Naive thymus-derived CD4-positive, alpha-beta T cell (primary cell): ENCODE data around the gene ZNF32. TPM values are rescaled to one million over a fixed set of nuclear protein-coding genes. Genes with fewer than 3 reads are reported as not detected.
A peak's percentile ranks its signal among the peaks of the same experiment; 100 is the strongest.

ENCODE experiments used
- ATAC-seq: fragments of 150-1000 bp; cut with Tn5 transposase; 2 replicates; pipeline ENCODE4 v1.10.0; 2021; ENCODE audit warnings: mild to moderate bottlenecking, moderate library complexity
- CTCF ChIA-PET: fragments of 350-600 bp; sonication (Branson Sonifier 250); formaldehyde crosslinking; loops from one replicate; lab custom pipeline; 2021; ENCODE audit warnings: antibody characterized with exemption; lab: Charles Lee
- POLR2A ChIA-PET: fragments of 350-600 bp; sonication (Branson Sonifier 250); formaldehyde crosslinking; loops from one replicate; lab custom pipeline; 2021; ENCODE audit warnings: antibody characterized with exemption, inconsistent platforms; lab: Charles Lee
- DNase-seq, 9 donors: peaks; one replicate each; pipeline versions ENCODE4 v3.0.0 to v3.0.0-alpha.2; 2020 to 2022; ENCODE audit warnings: mixed read lengths in 1 of 9
- H3K27ac ChIP-seq: one replicate; pipeline ENCODE4 v1.7.0; 2013; ENCODE audit warnings: mild to moderate bottlenecking, low read depth, low read length, moderate library complexity
- H3K27me3 ChIP-seq, 2 donors: one replicate each; pipeline ENCODE4 v1.7.0; 2013; ENCODE audit warnings: low read length in 2 of 2, mild to moderate bottlenecking in 2 of 2, moderate library complexity in 2 of 2; ENCODE audit not compliant: control insufficient read depth in 2 of 2, insufficient read depth in 2 of 2
- H3K36me3 ChIP-seq, 3 experiments: 1 replicate in 2 of 3; 2 replicates in 1 of 3; pipeline ENCODE4 v1.7.0; 2013; ENCODE audit warnings: low read length in 3 of 3, mild to moderate bottlenecking in 3 of 3, moderate library complexity in 1 of 3; ENCODE audit not compliant: insufficient read depth in 3 of 3, control insufficient read depth in 2 of 3
- H3K4me1 ChIP-seq, 2 donors: one replicate each; pipeline ENCODE4 v1.7.0; 2013; ENCODE audit warnings: low read length in 2 of 2, mild to moderate bottlenecking in 2 of 2, moderate library complexity in 1 of 2; ENCODE audit not compliant: control insufficient read depth in 2 of 2, insufficient read depth in 2 of 2
- H3K4me3 ChIP-seq: 2 replicates; pipeline ENCODE4 v1.7.0; 2013; ENCODE audit warnings: mild to moderate bottlenecking, low read length
- H3K9me3 ChIP-seq, 3 experiments: 1 replicate in 2 of 3; 2 replicates in 1 of 3; pipeline ENCODE4 v1.7.0; 2013; ENCODE audit warnings: low read length in 3 of 3; ENCODE audit not compliant: control insufficient read depth in 2 of 3
- H3K27ac Mint-ChIP-seq, 9 donors: one replicate each; pipeline ENCODE4 v1.8.0; 2020 to 2022; ENCODE audit warnings: mixed read lengths in 9 of 9, mild to moderate bottlenecking in 8 of 9, moderate library complexity in 5 of 9, inconsistent platforms in 2 of 9
- H3K27me3 Mint-ChIP-seq, 5 donors: one replicate each; pipeline ENCODE4 v1.8.0; 2021 to 2022; ENCODE audit warnings: mixed read lengths in 5 of 5, mild to moderate bottlenecking in 1 of 5
- H3K36me3 Mint-ChIP-seq, 5 donors: one replicate each; pipeline ENCODE4 v1.8.0; 2020 to 2022; ENCODE audit warnings: mixed read lengths in 5 of 5, mild to moderate bottlenecking in 3 of 5, inconsistent platforms in 1 of 5
- H3K4me1 Mint-ChIP-seq, 7 donors: one replicate each; pipeline ENCODE4 v1.8.0; 2020 to 2022; ENCODE audit warnings: mixed read lengths in 7 of 7, mild to moderate bottlenecking in 3 of 7, inconsistent platforms in 1 of 7
- H3K4me3 Mint-ChIP-seq, 10 donors: one replicate each; pipeline ENCODE4 v1.8.0; 2020 to 2022; ENCODE audit warnings: mild to moderate bottlenecking in 10 of 10, mixed read lengths in 10 of 10, moderate library complexity in 6 of 10, inconsistent platforms in 2 of 10
- H3K9me3 Mint-ChIP-seq, 11 donors: one replicate each; pipeline ENCODE4 v1.8.0; 2020 to 2022; ENCODE audit warnings: mixed read lengths in 11 of 11, mild to moderate bottlenecking in 4 of 11, inconsistent platforms in 1 of 11, moderate library complexity in 1 of 11
- intact Hi-C, 2 donors: fragments of 100-400 bp; cut with micrococcal nuclease; formaldehyde crosslinking; loops; one replicate each; pipeline ENCODE4 v1.15.1; 2023
- polyA plus RNA-seq, 2 donors: library from polyadenylated mRNA; unstranded; fragments of 300-500 nt; fragmentation: Illumina TruSeq; gene quantifications; one replicate each; pipeline ENCODE4 v1.2.3, GENCODE V29; 2021
- total RNA-seq, 6 experiments: library from RNA in 5 of 6; stranded (reverse) in 5 of 6; gene quantifications; 1 replicate in 5 of 6; 2 replicates in 1 of 6; pipeline ENCODE4 v1.2.3 and lab custom pipeline; 2021 to 2026

ZNF32 gene
- total and polyA plus RNA-seq, 7 experiments from 2014 or later: 19.3 to 98.8 (median 44.4) TPM

DNA sequence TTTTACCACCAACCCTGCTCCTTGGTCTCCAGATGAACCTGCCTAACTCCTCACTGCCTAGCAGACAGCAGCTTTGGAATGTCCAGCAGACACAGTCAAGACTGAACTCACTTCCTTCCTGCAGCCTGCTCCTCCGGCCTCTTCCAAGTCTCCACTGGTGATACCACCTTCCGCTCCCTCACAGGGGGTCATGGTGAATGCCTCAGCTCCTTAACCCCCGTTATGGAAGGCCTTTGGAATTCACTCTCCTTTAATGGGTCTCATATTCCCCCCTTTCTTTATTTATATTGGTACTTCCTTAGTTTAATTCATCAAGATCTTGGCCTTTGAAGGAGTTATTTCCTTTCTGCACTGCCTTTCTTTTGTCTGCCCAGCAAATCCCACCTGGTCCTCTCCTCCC, 44.9 kb upstream of the ZNF32 start:
- CTCF ChIA-PET: no interaction called here

GRCh38 chr10:43692051-43692825, 43.6 kb upstream of the ZNF32 start:
- H3K4me3 ChIP-seq: no peak overlapping the region
- H3K27ac ChIP-seq: no peak overlapping the region
- Mint-ChIP-seq H3K27me3 (peaks cover 8 to 27% (median 17%) of the 10 kb centered on the region in 5 donors), H3K36me3 (no peaks in the 10 kb centered on the region), H3K4me3 (no peak overlapping the region), H3K4me1 (peaks cover 0 to 10% (median 6%) of the 10 kb centered on the region in 7 donors), H3K27ac (no peak overlapping the region), H3K9me3 (no peaks in the 10 kb centered on the region)
- intact Hi-C loops: loop anchor here in 1 of 2 donors (10.0 kb wide), 1 partner anchor 133 kb away; no protein-coding TSS in a partner anchor
- ATAC-seq (no peak), DNase-seq (no peak)
- ChIA-PET CTCF (interaction anchor here (0.6 to 0.7 kb wide), 2 partner anchors 40 to 491 kb away, joined by 3 to 4 read pairs; no protein-coding TSS in a partner anchor), POLR2A (no interaction called here)
- no peaks in the 10 kb centered on the region for H3K36me3 ChIP-seq
- H3K9me3 ChIP-seq: no peaks in the 10 kb centered on the region
- no peaks in the 10 kb centered on the region for H3K27me3 ChIP-seq
- no peaks in the 10 kb centered on the region for H3K4me1 ChIP-seq

More for the DNA sequence above, 44.9 kb upstream of the ZNF32 start:
- H3K4me1 Mint-ChIP-seq: peaks cover 0 to 10% (median 6%) of the 10 kb centered on the region in 7 donors
- POLR2A ChIA-PET: no interaction called here
- ATAC-seq (no peak), DNase-seq (no peak)
- H3K36me3 Mint-ChIP-seq: no peaks in the 10 kb centered on the region
- intact Hi-C loops: loop anchor here in 1 of 2 donors (10.0 kb wide), 1 partner anchor 131 kb away; no protein-coding TSS in a partner anchor
- no peak overlapping the region for H3K4me3 ChIP-seq
- no peak overlapping the region for H3K4me3 Mint-ChIP-seq
- H3K9me3 Mint-ChIP-seq: no peaks in the 10 kb centered on the region
- H3K27ac Mint-ChIP-seq: no peak overlapping the region
- no peaks in the 10 kb centered on the region for H3K4me1 ChIP-seq
- H3K27me3 Mint-ChIP-seq: peaks cover 8 to 24% (median 17%) of the 10 kb centered on the region in 5 donors
- H3K9me3 ChIP-seq: no peaks in the 10 kb centered on the region
- H3K36me3 ChIP-seq: no peaks in the 10 kb centered on the region
- H3K27ac ChIP-seq: no peak overlapping the region
- H3K27me3 ChIP-seq: no peaks in the 10 kb centered on the region

- no peaks in the 10 kb centered on the region for H3K4me1 ChIP-seq
- intact Hi-C loops: loop anchor here (2.0 to 10.0 kb wide), 3 partner anchors 43 to 133 kb away; partner anchors contain the start of gene ZNF32 (in 1 of the 2)
- no peaks in the 10 kb centered on the region for H3K9me3 Mint-ChIP-seq
- peak overlapping the region in 4 of 10 donors; percentile 6 to 93 (median 50) for H3K4me3 Mint-ChIP-seq
- H3K27me3 Mint-ChIP-seq: peaks cover 8 to 27% (median 17%) of the 10 kb centered on the region in 5 donors
- no peaks in the 10 kb centered on the region for H3K36me3 Mint-ChIP-seq
- POLR2A ChIA-PET: no interaction called here
- no peak overlapping the region for H3K27ac ChIP-seq
- ATAC-seq: no peak
- no peaks in the 10 kb centered on the region for H3K27me3 ChIP-seq
- H3K4me3 ChIP-seq: no peak overlapping the region
- H3K9me3 ChIP-seq: no peaks in the 10 kb centered on the region
- no peak overlapping the region for H3K27ac Mint-ChIP-seq
- H3K4me1 Mint-ChIP-seq: peaks cover 0 to 10% (median 6%) of the 10 kb centered on the region in 7 donors
- no peak for DNase-seq
- no peaks in the 10 kb centered on the region for H3K36me3 ChIP-seq
- CTCF ChIA-PET: interaction anchor here (0.6 to 1.2 kb wide), 2 partner anchors 55 to 617 kb away, joined by 3 to 4 read pairs; no protein-coding TSS in a partner anchor
These were observed 42.8 kb upstream of the ZNF32 start for GRCh38 chr10:43691485-43691884.

DNA sequence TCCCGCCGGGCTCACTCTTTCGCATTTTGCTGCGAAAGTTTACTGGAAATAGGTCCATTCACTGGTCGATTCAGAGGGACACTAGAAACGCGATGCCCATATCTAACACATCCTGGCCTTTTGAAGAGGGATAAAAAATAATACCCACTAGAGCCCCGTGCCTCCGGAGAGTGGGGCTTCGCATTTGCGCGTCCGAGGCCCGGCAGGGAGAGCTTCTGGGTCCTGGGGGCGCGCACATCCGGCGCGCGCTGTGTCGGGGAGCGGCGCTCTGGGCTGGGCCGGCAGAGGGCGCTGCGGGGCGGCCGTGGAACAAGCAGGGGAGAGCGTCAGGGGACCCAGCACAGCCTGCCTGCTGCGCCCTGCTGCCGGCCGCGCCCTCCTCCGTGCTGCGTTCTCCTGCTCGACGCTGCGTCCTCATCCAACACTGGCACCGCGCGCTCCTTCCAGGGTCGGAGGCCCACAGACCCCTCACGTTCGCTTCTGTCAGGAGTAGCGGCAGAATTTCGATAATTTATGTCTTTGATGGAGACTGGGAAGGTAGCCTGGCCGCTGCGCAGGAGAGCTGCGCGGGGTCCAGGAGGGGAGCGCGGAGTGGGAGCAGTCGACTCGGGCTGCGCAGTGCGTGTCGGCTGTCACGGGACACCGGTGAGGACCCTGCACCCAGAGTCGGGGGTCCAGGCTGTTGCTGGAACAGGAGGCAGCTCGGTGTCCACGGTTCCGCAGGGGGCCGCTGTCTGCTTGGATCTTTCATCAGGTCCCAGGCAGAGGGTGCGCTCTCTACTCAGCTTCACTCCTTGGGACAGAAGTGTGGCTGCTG, 41.5 kb upstream of the ZNF32 start:
- ChIA-PET CTCF (interaction anchor here (0.7 to 1.8 kb wide), 11 partner anchors 10 to 1174 kb away, joined by 3 to 8 read pairs (median 4); no protein-coding TSS in a partner anchor), POLR2A (interaction anchor here (0.6 to 1.1 kb wide), 3 partner anchors 68 to 156 kb away, joined by 3 read pairs; no protein-coding TSS in a partner anchor)
- H3K36me3 Mint-ChIP-seq: no peaks in the 10 kb centered on the region
- peak overlapping the region; percentile 88 to 93 (median 92) for H3K4me3 Mint-ChIP-seq
- H3K27ac Mint-ChIP-seq: peak overlapping the region in 7 of 9 donors; percentile 28 to 84 (median 43)
- Histone ChIP-seq H3K4me3 (peak overlapping the region; percentile 90), H3K27ac (no peak overlapping the region), H3K36me3 (no peaks in the 10 kb centered on the region), H3K27me3 (no peaks in the 10 kb centered on the region), H3K9me3 (no peaks in the 10 kb centered on the region), H3K4me1 (no peaks in the 10 kb centered on the region)
- no peaks in the 10 kb centered on the region for H3K9me3 Mint-ChIP-seq
- ATAC-seq (peak; percentile 98), DNase-seq (peak; percentile 69 to 93 (median 88))
- H3K4me1 Mint-ChIP-seq: peaks cover 0 to 10% (median 6%) of the 10 kb centered on the region in 7 donors
- H3K27me3 Mint-ChIP-seq: peaks cover 8 to 27% (median 17%) of the 10 kb centered on the region in 5 donors
- intact Hi-C loops: loop anchor here (1.0 to 10.0 kb wide), 10 partner anchors 19 to 1167 kb away; partner anchors contain the start of gene ZNF32 (in 1 of the 2)

- DNase-seq (peak in 1 of 9 donors; percentile 49), ATAC-seq (peak; percentile 67)
- Histone ChIP-seq H3K9me3 (no peaks in the 10 kb centered on the region), H3K36me3 (no peaks in the 10 kb centered on the region), H3K4me1 (no peaks in the 10 kb centered on the region), H3K4me3 (peak overlapping the region; percentile 90), H3K27ac (no peak overlapping the region), H3K27me3 (no peaks in the 10 kb centered on the region)
- H3K9me3 Mint-ChIP-seq: peaks cover 0 to 1% (median 0%) of the 10 kb centered on the region in 11 donors
- intact Hi-C loops: no loop called here
- H3K36me3 Mint-ChIP-seq: no peaks in the 10 kb centered on the region
- ChIA-PET POLR2A (interaction anchor here (0.8 to 1.1 kb wide), 2 partner anchors 67 to 157 kb away, joined by 3 read pairs; no protein-coding TSS in a partner anchor), CTCF (interaction anchor here (0.7 to 1.8 kb wide), 9 partner anchors 10 to 1175 kb away, joined by 3 to 8 read pairs (median 4); no protein-coding TSS in a partner anchor)
- peaks cover 8 to 29% (median 18%) of the 10 kb centered on the region in 5 donors for H3K27me3 Mint-ChIP-seq
- peak overlapping the region in 8 of 9 donors; percentile 28 to 84 (median 60) for H3K27ac Mint-ChIP-seq
- peaks cover 0 to 10% (median 6%) of the 10 kb centered on the region in 7 donors for H3K4me1 Mint-ChIP-seq
- peak overlapping the region; percentile 88 to 93 (median 92) for H3K4me3 Mint-ChIP-seq
These were observed 40.9 kb upstream of the ZNF32 start for GRCh38 chr10:43689618-43689954.

DNA sequence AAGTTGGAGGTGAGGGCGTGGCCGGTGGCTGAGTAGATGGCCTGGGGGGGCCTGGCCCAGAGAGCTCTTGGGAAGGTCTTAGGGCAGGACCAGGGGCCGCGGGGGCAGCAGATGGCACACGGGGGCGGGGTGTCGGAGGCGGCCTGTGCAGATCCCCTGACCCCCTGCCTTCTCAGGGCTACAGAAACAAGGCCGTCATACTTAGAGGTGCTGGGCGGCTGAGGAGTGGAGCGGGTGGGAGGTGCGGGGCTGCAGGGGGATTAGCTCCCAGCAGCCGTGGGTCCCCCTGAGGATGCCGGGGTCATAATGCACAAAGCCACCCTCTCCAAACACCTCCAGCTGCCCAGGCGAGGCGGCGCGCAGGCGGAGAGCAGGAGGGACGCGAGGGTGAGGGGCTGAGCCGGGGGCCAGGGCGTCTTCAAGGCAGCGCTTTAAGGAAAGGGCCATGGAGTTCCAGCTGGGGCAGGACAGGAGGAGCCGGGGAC, 40.4 kb upstream of the ZNF32 start:
- peaks cover 8 to 29% (median 18%) of the 10 kb centered on the region in 5 donors for H3K27me3 Mint-ChIP-seq
- no peaks in the 10 kb centered on the region for H3K36me3 Mint-ChIP-seq
- ATAC-seq (no peak), DNase-seq (no peak)
- ChIA-PET CTCF (interaction anchor here (0.9 to 1.8 kb wide), 7 partner anchors 18 to 1175 kb away, joined by 4 to 8 read pairs (median 4); no protein-coding TSS in a partner anchor), POLR2A (no interaction called here)
- intact Hi-C loops: no loop called here
- no peaks in the 10 kb centered on the region for H3K27me3 ChIP-seq
- H3K27ac Mint-ChIP-seq: peak overlapping the region in 2 of 9 donors; percentile 29 to 78
- peak overlapping the region; percentile 72 to 93 (median 92) for H3K4me3 Mint-ChIP-seq
- no peak overlapping the region for H3K27ac ChIP-seq
- no peaks in the 10 kb centered on the region for H3K36me3 ChIP-seq
- peaks cover 0 to 10% (median 6%) of the 10 kb centered on the region in 7 donors for H3K4me1 Mint-ChIP-seq
- peaks cover 0 to 2% (median 0%) of the 10 kb centered on the region in 11 donors for H3K9me3 Mint-ChIP-seq
- H3K9me3 ChIP-seq: no peaks in the 10 kb centered on the region
- no peaks in the 10 kb centered on the region for H3K4me1 ChIP-seq
- H3K4me3 ChIP-seq: peak overlapping the region; percentile 90
